GM18517 (cell line): ENCODE measurements around the gene CCBE1.

ENCODE experiments used
- ATAC-seq: cut with Tn5 transposase; IDR thresholded peaks from one replicate; pipeline ENCODE4 v1.9.1; 2021; ENCODE audit warnings: mild to moderate bottlenecking, moderate library complexity; ENCODE audit not compliant: unreplicated experiment

Gene CCBE1

GRCh38 chr18:59466980-59467379 lies 230.2 kb downstream of the CCBE1 start:
- ATAC-seq, result no peak

- ATAC-seq, result no peak
These were observed 232.7 kb downstream of the CCBE1 start for GRCh38 chr18:59464486-59464885.

GRCh38 chr18:59461171-59461570 lies 236.1 kb downstream of the CCBE1 start:
- no peak for ATAC-seq

GRCh38 chr18:59460072-59460420 lies 237.2 kb downstream of the CCBE1 start:
- no peak for ATAC-seq

- ATAC-seq, result no peak
These were observed 237.7 kb downstream of the CCBE1 start for GRCh38 chr18:59459369-59460071.

- ATAC-seq, result no peak
These were observed 238.6 kb downstream of the CCBE1 start for GRCh38 chr18:59458575-59458974.

GRCh38 chr18:59456657-59457056 lies 240.6 kb downstream of the CCBE1 start:
- no peak for ATAC-seq

GRCh38 chr18:59455728-59456276 lies 241.4 kb downstream of the CCBE1 start:
- no peak for ATAC-seq

- no peak for ATAC-seq
These were observed 242.1 kb downstream of the CCBE1 start for GRCh38 chr18:59454909-59455727.

- no peak for ATAC-seq
These were observed 243.7 kb downstream of the CCBE1 start for GRCh38 chr18:59453468-59453961.

- ATAC-seq, result no peak
These were observed 245.3 kb downstream of the CCBE1 start for GRCh38 chr18:59451963-59452362.

- no peak for ATAC-seq
These were observed 246.2 kb downstream of the CCBE1 start for GRCh38 chr18:59451073-59451472.

GRCh38 chr18:59448546-59448945 lies 248.7 kb downstream of the CCBE1 start:
- ATAC-seq, result no peak

- ATAC-seq, result no peak
These were observed 251.2 kb downstream of the CCBE1 start for GRCh38 chr18:59446012-59446411.

- no peak for ATAC-seq
These were observed 259.2 kb downstream of the CCBE1 start for GRCh38 chr18:59437851-59438569.

- no peak for ATAC-seq
These were observed 264.2 kb downstream of the CCBE1 start for GRCh38 chr18:59432803-59433597.

- ATAC-seq, result no peak
These were observed 266.1 kb downstream of the CCBE1 start for GRCh38 chr18:59431131-59431530.

GRCh38 chr18:59429608-59430007 lies 267.6 kb downstream of the CCBE1 start:
- ATAC-seq, result no peak

GRCh38 chr18:59428018-59428417 lies 269.2 kb downstream of the CCBE1 start:
- no peak for ATAC-seq

GRCh38 chr18:59426855-59427254 lies 270.4 kb downstream of the CCBE1 start:
- ATAC-seq, result no peak
